ENCODE measurements around the gene CARMIL1. TPM values are rescaled to one million over a fixed set of nuclear protein-coding genes. Genes with fewer than 3 reads are reported as not detected.

Gene CARMIL1
- total RNA-seq, 1 experiment from 2014 or later, result 25.9 TPM

GRCh38 chr6:25239498-25239897 is 39.7 kb upstream of the CARMIL1 start:
- Mint-ChIP-seq H3K9me3 (ENCODE audit: unreplicated experiment) (no peaks in the 10 kb centered on the region), H3K4me1 (ENCODE audit: low read depth, unreplicated experiment) (no peaks in the 10 kb centered on the region), H3K27ac (ENCODE audit: unreplicated experiment) (no peak overlapping the region), H3K4me3 (ENCODE audit: unreplicated experiment) (no peak overlapping the region), H3K36me3 (ENCODE audit: insufficient read depth, unreplicated experiment) (no peaks in the 10 kb centered on the region), H3K27me3 (ENCODE audit: insufficient read depth, unreplicated experiment) (no peaks in the 10 kb centered on the region)
- Histone ChIP-seq H3K9me3 (no peaks in the 10 kb centered on the region), H3K27me3 (replicated peaks; ENCODE audit: control insufficient read depth, insufficient read depth, low read length) (no peaks in the 10 kb centered on the region), H3K4me3 (ENCODE audit: low read depth, low read length) (no peak overlapping the region), H3K36me3 (ENCODE audit: control insufficient read depth, insufficient read depth, low read length) (no peaks in the 10 kb centered on the region), H3K4me1 (no peaks in the 10 kb centered on the region)
- ChIA-PET POLR2A (no interaction called here), CTCF (no interaction called here)
- no TSS peak for BruUV-seq (replicated peaks)
- TF ChIP-seq, protein P1, sequence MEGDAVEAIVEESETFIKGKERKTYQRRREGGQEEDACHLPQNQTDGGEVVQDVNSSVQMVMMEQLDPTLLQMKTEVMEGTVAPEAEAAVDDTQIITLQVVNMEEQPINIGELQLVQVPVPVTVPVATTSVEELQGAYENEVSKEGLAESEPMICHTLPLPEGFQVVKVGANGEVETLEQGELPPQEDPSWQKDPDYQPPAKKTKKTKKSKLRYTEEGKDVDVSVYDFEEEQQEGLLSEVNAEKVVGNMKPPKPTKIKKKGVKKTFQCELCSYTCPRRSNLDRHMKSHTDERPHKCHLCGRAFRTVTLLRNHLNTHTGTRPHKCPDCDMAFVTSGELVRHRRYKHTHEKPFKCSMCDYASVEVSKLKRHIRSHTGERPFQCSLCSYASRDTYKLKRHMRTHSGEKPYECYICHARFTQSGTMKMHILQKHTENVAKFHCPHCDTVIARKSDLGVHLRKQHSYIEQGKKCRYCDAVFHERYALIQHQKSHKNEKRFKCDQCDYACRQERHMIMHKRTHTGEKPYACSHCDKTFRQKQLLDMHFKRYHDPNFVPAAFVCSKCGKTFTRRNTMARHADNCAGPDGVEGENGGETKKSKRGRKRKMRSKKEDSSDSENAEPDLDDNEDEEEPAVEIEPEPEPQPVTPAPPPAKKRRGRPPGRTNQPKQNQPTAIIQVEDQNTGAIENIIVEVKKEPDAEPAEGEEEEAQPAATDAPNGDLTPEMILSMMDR (IDR thresholded peaks at IDR 0.05; ENCODE audit: insufficient read depth in 1 of 2, low read depth in 1 of 2, low read length in 1 of 2, severe bottlenecking in 1 of 2, unreplicated experiment in 1 of 2), result no peak
- no peak for DNase-seq
- intact Hi-C loops (cut with micrococcal nuclease; ENCODE audit: unreplicated experiment), result no loop called here

- Histone ChIP-seq H3K9me3 (no peaks in the 10 kb centered on the region), H3K4me1 (no peaks in the 10 kb centered on the region), H3K27me3 (replicated peaks; ENCODE audit: control insufficient read depth, insufficient read depth, low read length) (no peaks in the 10 kb centered on the region), H3K4me3 (ENCODE audit: low read depth, low read length) (no peak overlapping the region), H3K36me3 (ENCODE audit: control insufficient read depth, insufficient read depth, low read length) (no peaks in the 10 kb centered on the region)
- no peaks in the 10 kb centered on the region for H3K27me3 Mint-ChIP-seq (ENCODE audit: insufficient read depth, unreplicated experiment)
- no peak overlapping the region for H3K27ac Mint-ChIP-seq (ENCODE audit: unreplicated experiment)
- BruUV-seq (replicated peaks), result no TSS peak
- H3K9me3 Mint-ChIP-seq (ENCODE audit: unreplicated experiment), result no peaks in the 10 kb centered on the region
- H3K4me1 Mint-ChIP-seq (ENCODE audit: low read depth, unreplicated experiment), result no peaks in the 10 kb centered on the region
- ChIA-PET CTCF (no interaction called here), POLR2A (interaction anchor here (0.6 kb wide), 1 partner anchor 17 kb away, joined by 3 read pairs; no protein-coding TSS in a partner anchor)
- TF ChIP-seq, protein P1 (IDR thresholded peaks at IDR 0.05; ENCODE audit: insufficient read depth in 1 of 2, low read depth in 1 of 2, low read length in 1 of 2, severe bottlenecking in 1 of 2, unreplicated experiment in 1 of 2), result no peak
- intact Hi-C loops (cut with micrococcal nuclease; ENCODE audit: unreplicated experiment), result no loop called here
- no peak for DNase-seq
- H3K36me3 Mint-ChIP-seq (ENCODE audit: insufficient read depth, unreplicated experiment), result no peaks in the 10 kb centered on the region
- no peak overlapping the region for H3K4me3 Mint-ChIP-seq (ENCODE audit: unreplicated experiment)
Observed at GRCh38 chr6:25242567-25242966, 36.6 kb upstream of the CARMIL1 start.

GRCh38 chr6:25244865-25245264 is 34.3 kb upstream of the CARMIL1 start:
- DNase-seq, result no peak
- no peaks in the 10 kb centered on the region for H3K27me3 ChIP-seq (replicated peaks; ENCODE audit: control insufficient read depth, insufficient read depth, low read length)
- no peak overlapping the region for H3K27ac Mint-ChIP-seq (ENCODE audit: unreplicated experiment)
- no peaks in the 10 kb centered on the region for H3K9me3 Mint-ChIP-seq (ENCODE audit: unreplicated experiment)
- no peaks in the 10 kb centered on the region for H3K27me3 Mint-ChIP-seq (ENCODE audit: insufficient read depth, unreplicated experiment)
- H3K4me1 ChIP-seq, result no peaks in the 10 kb centered on the region
- H3K9me3 ChIP-seq, result no peaks in the 10 kb centered on the region
- intact Hi-C loops (cut with micrococcal nuclease; ENCODE audit: unreplicated experiment), result no loop called here
- no peak overlapping the region for H3K4me3 ChIP-seq (ENCODE audit: low read depth, low read length)
- no peak overlapping the region for H3K4me3 Mint-ChIP-seq (ENCODE audit: unreplicated experiment)
- CTCF ChIA-PET, result no interaction called here
- POLR2A ChIA-PET, result no interaction called here
- no peaks in the 10 kb centered on the region for H3K4me1 Mint-ChIP-seq (ENCODE audit: low read depth, unreplicated experiment)
- no peaks in the 10 kb centered on the region for H3K36me3 ChIP-seq (ENCODE audit: control insufficient read depth, insufficient read depth, low read length)
- no TSS peak for BruUV-seq (replicated peaks)
- H3K36me3 Mint-ChIP-seq (ENCODE audit: insufficient read depth, unreplicated experiment), result no peaks in the 10 kb centered on the region
- TF ChIP-seq, protein P1 (IDR thresholded peaks at IDR 0.05; ENCODE audit: insufficient read depth in 1 of 2, low read depth in 1 of 2, low read length in 1 of 2, severe bottlenecking in 1 of 2, unreplicated experiment in 1 of 2), result no peak

Measured in Caco-2 (cell line).